ENCODE data around the gene SSU72.
"Not testable (repeated sequence)": the region's sequence is repeated elsewhere in the genome, so short reads cannot be mapped to it uniquely, and the experiment has no call there.

The SSU72 gene

DNA sequence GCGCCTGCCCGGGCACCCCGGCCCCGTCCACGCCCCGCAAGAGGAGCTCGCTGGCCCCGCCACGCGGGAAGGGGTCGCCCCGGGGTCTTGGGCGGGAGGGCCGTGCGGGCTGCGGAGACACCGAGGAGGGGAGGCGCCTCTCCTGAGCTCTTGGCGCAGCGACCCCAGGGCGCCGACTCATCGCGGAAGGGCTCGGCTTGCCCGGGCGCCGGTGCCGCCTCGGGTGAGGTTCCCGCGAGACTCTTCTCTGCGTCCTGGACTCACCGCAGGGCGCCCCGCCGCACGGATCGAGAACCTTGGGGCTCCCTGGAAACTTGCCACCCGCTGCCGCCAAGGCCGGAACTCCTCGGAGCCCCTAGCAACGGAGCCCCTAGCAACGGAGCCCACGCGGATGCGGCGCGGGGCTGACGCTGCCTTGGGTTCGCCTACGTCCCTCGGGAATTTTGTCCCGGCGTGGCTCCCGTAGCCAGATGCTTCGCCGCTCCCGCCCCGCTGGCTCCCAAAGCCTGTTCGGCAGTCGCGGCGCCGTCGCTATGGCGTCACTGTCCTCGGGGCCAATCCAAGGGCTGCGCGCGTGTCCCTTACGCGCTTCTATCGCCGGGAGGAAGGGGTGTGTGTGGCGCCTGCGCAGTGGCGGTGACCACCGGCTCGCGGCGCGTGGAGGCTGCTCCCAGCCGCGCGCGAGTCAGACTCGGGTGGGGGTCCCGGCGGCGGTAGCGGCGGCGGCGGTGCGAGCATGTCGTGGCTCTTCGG lies 63.0 kb downstream of the SSU72 start, which contains the start of gene ATAD3A:
TSS of gene ATAD3A (plus strand) at position 630 of the 753 bp plus-strand sequence. CDS start at position 737, 107 bp downstream.
- H4K20me1 ChIP-seq = peaks cover 0 to 35% (median 22%) of the 10 kb centered on the region in 11 experiments; a peak in 17 of 22 replicates
- TF ChIP-seq Cebpa-rat (IDR thresholded peaks at IDR 0.05) = no peak
- H3K4me3 ChIP-seq = peak within 1 kb of the TSS; percentile 66 to 89 (median 76)
- no peaks in the 10 kb centered on the region for H3K9me3 ChIP-seq (replicated peaks in 1 of 11)
- H3K4me2 ChIP-seq = peak within 1 kb of the TSS; percentile 74 to 98 (median 91)
- peak within 1 kb of the TSS; percentile 86 to 93 (median 91) for H3K9ac ChIP-seq
- H3K36me3 ChIP-seq = peaks cover 7 to 20% (median 18%) of the 10 kb centered on the region in 11 experiments
- peaks cover 32 to 53% (median 46%) of the 10 kb centered on the region in 10 experiments for H3K4me1 ChIP-seq
- no peaks in the 10 kb centered on the region for H3K27me3 ChIP-seq
- peak within 1 kb of the TSS; percentile 77 to 93 (median 90) for H3K27ac ChIP-seq

DNA sequence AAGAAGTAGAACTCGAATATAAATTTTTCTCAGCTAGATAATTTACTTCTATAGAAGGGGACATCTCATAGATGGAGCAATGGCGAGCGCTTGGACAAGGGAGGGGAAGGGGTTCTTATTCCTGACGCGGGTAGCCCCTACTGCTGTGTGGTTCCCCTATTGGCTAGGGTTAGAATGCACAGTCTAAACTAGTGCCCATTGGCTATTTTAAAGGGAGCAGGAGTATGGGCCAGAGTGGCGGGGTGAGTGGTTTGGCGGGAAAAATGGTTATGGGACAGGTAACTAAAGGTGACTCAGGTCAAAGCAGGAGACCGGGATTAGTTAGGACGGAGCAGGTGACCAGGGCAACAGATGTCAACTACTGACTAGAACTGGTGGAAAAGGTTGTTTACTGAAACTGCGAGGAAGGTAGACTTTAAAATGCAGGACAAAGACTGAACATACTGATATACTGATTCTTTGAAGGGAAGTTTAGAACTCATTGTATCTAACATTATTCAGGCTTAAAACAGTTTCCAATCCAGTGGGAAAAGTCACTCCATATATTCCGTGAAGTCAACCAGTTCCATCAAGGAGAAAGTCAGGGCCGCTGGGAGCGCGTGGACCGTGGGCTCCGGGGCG lies 63.6 kb downstream of the SSU72 start:
- no peak for TF ChIP-seq Cebpa-rat (IDR thresholded peaks at IDR 0.05)
- peak overlapping the region; percentile 72 to 98 (median 91) for H3K4me2 ChIP-seq
- peak overlapping the region; percentile 86 to 93 (median 91) for H3K9ac ChIP-seq
- H3K4me1 ChIP-seq = peaks cover 38 to 59% (median 50%) of the 10 kb centered on the region in 10 experiments
- peaks cover 0 to 29% (median 17%) of the 10 kb centered on the region in 11 experiments; a peak in 17 of 22 replicates for H4K20me1 ChIP-seq
- peak overlapping the region; percentile 66 to 89 (median 76) for H3K4me3 ChIP-seq
- peak overlapping the region; percentile 77 to 93 (median 90) for H3K27ac ChIP-seq
- H3K9me3 ChIP-seq (replicated peaks in 1 of 11) = no peaks in the 10 kb centered on the region
- no peaks in the 10 kb centered on the region for H3K27me3 ChIP-seq
- peaks cover 0 to 13% (median 11%) of the 10 kb centered on the region in 11 experiments; a peak in 18 of 22 replicates for H3K36me3 ChIP-seq

DNA sequence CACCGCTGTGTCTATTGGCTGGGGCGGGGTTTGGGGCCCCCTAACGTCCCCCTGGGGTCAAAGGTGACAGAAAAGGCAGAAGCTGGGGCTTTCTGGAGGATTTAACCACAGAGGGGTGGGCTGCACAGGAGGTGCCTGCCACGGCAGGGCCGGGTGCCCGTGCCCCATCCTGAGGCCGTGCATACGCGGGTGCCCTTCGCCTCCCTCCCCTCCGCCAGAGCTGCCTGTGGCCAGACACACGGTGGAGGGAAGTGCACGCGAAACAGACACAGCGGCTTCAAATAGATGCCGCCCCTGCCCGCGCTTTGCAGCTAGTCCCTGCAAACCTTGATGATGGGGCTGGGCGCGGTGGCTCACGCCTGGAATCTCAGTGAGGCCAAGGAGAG lies 65.2 kb downstream of the SSU72 start:
- Histone ChIP-seq H3K4me2 (peak overlapping the region; percentile 9 to 56 (median 40); a peak in 14 of 22 replicates), H3K4me1 (peaks cover 38 to 61% (median 52%) of the 10 kb centered on the region in 10 experiments), H4K20me1 (peaks cover 0 to 14% (median 3%) of the 10 kb centered on the region in 11 experiments; a peak in 10 of 22 replicates)
- H3K27ac ChIP-seq; H3K27me3 ChIP-seq; H3K4me3 ChIP-seq; H3K36me3 ChIP-seq; H3K9ac ChIP-seq; H3K9me3 ChIP-seq (replicated peaks in 1 of 11): not testable (repeated sequence)

DNA sequence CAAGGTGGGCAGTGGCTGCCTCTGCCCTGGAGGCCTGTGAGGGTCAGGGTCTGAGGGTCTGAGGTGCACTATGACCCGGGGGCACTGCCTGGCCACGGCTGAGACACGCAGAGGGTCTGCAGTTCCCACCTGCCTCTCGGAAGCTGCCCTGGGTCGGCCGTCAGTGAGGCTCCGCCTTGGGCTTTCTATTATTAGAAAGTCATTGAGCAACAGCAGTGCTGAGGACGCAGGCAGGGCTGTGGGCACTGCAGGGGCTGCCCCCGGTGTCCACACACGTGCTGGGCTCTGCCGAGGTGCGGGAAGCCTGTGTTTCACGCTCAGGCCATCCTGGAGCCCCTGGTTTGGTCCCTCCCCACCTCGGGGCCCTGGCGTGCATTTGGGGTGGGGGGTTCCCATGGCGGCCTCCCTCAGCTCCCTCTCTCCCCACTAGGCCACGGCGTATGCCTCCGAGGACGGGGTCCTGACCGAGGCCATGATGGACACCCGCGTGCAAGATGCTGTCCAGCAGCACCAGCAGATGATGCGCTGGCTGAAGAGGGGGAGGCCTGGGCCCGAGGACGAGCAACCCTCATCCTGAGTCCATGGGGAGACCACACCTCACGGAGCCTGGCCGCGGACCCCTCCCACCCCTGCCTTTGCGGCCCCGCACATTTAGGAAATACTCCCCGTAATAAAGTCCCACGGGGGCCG lies 65.7 kb downstream of the SSU72 start:
- not testable (repeated sequence) for H3K36me3 ChIP-seq; H4K20me1 ChIP-seq; H3K9me3 ChIP-seq (replicated peaks in 1 of 11); H3K27me3 ChIP-seq; H3K4me3 ChIP-seq
- 0 out of 22 replicates have a peak overlapping the region, but pooled peaks of 1 of the 11 experiments have one; percentile 26 for H3K9ac ChIP-seq
- H3K27ac ChIP-seq = peak overlapping the region in 4 of 11 experiments; percentile 8 to 32 (median 24); a peak in 2 of 22 replicates
- H3K4me2 ChIP-seq = peak overlapping the region in 10 of 11 experiments; percentile 9 to 56 (median 40); a peak in 14 of 22 replicates
- H3K4me1 ChIP-seq = peaks cover 33 to 61% (median 52%) of the 10 kb centered on the region in 10 experiments

DNA sequence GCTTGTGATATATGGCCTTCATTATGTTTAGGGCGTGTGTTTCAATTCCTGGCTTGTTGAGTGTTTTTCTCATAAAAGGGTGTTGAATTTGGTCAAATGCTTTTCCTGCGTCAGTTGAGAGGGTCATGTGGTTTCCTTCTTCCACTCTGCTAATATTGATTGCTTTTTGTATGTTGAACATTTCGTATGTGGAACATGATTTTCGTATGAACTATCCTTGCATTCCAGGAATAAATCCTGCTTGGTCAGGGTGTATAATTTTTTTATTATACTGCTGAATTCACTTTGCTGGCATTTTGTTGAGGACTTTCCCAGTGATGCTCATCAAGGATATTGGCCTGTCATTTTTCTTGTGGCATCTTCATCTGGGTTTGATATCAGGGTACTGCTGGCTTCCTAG lies 67.4 kb downstream of the SSU72 start:
- H3K36me3 ChIP-seq = no peaks in the 10 kb centered on the region
- no peaks in the 10 kb centered on the region for H3K27me3 ChIP-seq
- no peak overlapping the region for H3K9ac ChIP-seq

DNA sequence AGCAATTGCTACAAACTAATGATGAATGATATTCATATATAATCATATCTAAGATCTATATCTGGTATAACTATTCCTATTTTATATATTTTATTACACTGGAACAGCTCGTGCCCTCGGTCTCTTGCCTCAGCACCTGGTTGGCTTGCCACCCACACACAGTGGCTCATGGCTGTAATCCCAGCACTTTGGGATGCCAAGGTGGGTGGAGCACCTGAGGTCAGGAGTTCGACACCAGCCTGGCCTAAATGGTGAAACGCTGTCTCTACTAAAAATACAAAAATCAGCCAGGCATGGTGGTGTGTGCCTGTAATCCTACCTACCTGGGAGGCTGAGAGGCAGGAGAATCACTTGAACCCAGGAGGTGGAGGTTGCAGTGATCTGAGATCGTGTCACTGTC lies 68.9 kb downstream of the SSU72 start:
- not testable (repeated sequence) for H4K20me1 ChIP-seq; H3K4me3 ChIP-seq; H3K36me3 ChIP-seq; H3K27me3 ChIP-seq; H3K9me3 ChIP-seq (replicated peaks in 1 of 11)
- Histone ChIP-seq H3K4me2 (peak overlapping the region; percentile 41 to 75 (median 59)), H3K4me1 (peaks cover 22 to 68% (median 53%) of the 10 kb centered on the region in 10 experiments), H3K27ac (peak overlapping the region in 10 of 11 experiments; percentile 25 to 80 (median 68); a peak in 17 of 22 replicates), H3K9ac (peak overlapping the region; percentile 18 to 68 (median 52); a peak in 19 of 22 replicates)

More for the DNA sequence above, 67.4 kb downstream of the SSU72 start:
- Histone ChIP-seq H4K20me1 (no peaks in the 10 kb centered on the region), H3K4me2 (no peak overlapping the region), H3K4me3 (no peak overlapping the region), H3K4me1 (peaks cover 26 to 69% (median 56%) of the 10 kb centered on the region in 10 experiments), H3K27ac (no peak overlapping the region), H3K9me3 (replicated peaks in 1 of 11) (no peaks in the 10 kb centered on the region)
- no peak for TF ChIP-seq Cebpa-rat (IDR thresholded peaks at IDR 0.05)

DNA sequence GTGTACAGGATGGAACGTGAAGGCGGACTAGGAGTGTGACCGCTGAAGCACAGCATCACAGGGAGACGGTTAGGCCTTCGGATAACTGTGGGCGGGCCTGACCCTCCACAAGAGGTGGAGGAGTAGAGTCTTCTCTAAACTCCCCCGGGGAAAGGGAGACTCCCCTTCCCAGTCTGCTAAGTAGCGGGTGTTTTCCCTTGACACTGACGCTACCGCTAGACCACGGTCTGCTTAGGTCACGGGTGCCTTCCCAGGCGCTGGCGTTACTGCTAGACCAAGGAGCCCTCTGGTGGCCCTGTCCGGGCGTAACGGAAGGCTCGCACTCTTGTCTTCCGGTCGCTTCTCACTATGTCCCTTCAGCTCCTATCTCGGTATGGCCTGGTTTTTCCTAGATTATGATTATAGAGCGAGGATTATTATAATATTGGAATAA lies 69.3 kb downstream of the SSU72 start:
- Histone ChIP-seq H3K4me1 (peaks cover 18 to 63% (median 48%) of the 10 kb centered on the region in 10 experiments), H3K9ac (peak overlapping the region; percentile 34 to 73 (median 57); a peak in 16 of 22 replicates), H3K27ac (peak overlapping the region; percentile 54 to 80 (median 68); a peak in 19 of 22 replicates), H3K4me3 (peak overlapping the region in 6 of 10 experiments; percentile 29 to 56 (median 41); a peak in 7 of 20 replicates), H3K4me2 (peak overlapping the region; percentile 59 to 77 (median 68))
- not testable (repeated sequence) for H3K27me3 ChIP-seq; H3K9me3 ChIP-seq (replicated peaks in 1 of 11); H3K36me3 ChIP-seq; H4K20me1 ChIP-seq

DNA sequence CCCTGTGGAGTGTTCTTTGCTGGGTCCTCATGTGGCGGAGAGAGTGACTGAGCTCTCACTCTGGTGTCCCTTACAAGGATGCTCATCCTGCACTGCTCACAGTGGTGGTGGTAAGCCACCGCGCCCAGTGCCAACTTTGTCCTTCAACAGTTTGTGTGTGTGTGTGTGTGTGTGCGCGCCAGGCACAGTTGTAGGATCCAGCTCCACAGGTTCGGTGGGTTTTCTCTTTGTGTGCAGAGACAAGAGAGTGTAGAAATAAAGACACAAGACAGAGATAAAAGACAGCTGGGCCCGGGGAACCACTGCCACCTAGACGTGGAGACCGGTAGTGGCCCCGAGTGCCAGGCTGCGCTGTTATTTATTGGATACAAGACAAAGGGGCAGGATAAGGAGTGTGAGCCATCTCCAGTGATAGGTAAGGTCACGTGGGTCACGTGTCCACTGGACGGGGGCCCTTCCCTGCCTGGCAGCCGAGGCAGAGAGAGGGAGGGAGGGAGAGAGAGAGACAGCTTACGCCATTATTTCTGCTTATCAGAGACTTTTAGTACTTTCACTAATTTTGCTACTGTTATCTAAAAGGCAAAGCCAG lies 69.8 kb downstream of the SSU72 start:
- H3K9me3 ChIP-seq (replicated peaks in 1 of 11); H4K20me1 ChIP-seq; H3K27me3 ChIP-seq; H3K36me3 ChIP-seq: not testable (repeated sequence)
- peak overlapping the region; percentile 59 to 77 (median 68) for H3K4me2 ChIP-seq
- H3K4me3 ChIP-seq = peak overlapping the region in 6 of 10 experiments; percentile 29 to 56 (median 41); a peak in 7 of 20 replicates
- H3K9ac ChIP-seq = peak overlapping the region; percentile 33 to 73 (median 55); a peak in 16 of 22 replicates
- H3K27ac ChIP-seq = peak overlapping the region; percentile 54 to 80 (median 68); a peak in 19 of 22 replicates
- H3K4me1 ChIP-seq = peaks cover 16 to 58% (median 45%) of the 10 kb centered on the region in 10 experiments

DNA sequence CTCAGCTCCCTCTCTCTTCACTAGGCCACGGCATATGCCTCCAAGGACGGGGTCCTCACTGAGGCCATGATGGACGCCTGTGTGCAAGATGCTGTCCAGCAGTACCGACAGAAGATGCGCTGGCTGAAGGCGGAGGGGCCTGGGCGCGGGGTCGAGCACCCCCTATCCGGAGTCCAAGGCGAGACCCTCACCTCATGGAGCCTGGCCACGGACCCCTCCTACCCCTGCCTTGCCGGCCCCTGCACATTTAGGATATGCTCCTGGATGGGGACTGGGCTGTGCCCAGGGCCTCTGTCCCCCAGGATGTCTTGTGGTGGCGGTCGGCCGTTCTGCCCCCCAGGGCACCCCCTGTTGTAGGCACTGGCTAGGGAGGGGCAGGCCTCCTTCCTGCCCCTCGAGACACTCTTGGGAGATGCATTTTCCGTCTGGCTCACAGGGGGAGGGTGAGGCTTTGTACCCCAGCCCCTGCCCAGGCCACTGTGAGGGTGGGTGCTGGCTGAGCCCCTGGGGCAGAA lies 79.1 kb downstream of the SSU72 start:
- Histone ChIP-seq H3K36me3 (peaks cover 44 to 59% (median 57%) of the 10 kb centered on the region in 11 experiments), H3K9me3 (replicated peaks in 1 of 11) (peaks cover 0 to 24% (median 10%) of the 10 kb centered on the region in 11 experiments; a peak in 14 of 22 replicates), H4K20me1 (peaks cover 0 to 53% (median 14%) of the 10 kb centered on the region in 11 experiments; a peak in 11 of 22 replicates)
- H3K27ac ChIP-seq, H3K9ac ChIP-seq, H3K4me1 ChIP-seq, H3K27me3 ChIP-seq, H3K4me3 ChIP-seq, H3K4me2 ChIP-seq: not testable (repeated sequence)

DNA sequence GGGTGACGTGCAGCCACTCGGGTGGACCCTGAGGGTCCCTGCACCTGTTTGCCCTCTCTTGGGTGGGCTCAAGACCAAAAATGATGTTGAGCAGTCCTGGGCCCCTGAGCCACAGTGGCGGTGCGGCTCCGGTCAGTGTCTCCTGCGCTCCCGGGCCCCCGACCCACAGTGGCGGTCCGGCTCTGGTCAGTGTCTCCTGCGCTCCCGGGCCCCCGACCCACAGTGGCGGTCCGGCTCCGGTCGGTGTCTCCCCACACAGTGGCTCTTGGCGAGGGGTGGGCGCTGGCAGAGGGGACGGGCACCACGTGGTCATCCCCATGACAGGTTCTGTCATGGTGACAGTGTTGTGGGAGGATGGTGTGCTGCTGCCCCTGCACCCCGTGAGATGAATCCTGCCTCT lies 80.4 kb downstream of the SSU72 start:
- not testable (repeated sequence) for H3K27me3 ChIP-seq, H3K4me2 ChIP-seq, H3K4me3 ChIP-seq, H3K27ac ChIP-seq, H3K9ac ChIP-seq, H3K4me1 ChIP-seq
- Histone ChIP-seq H3K9me3 (replicated peaks in 1 of 11) (peaks cover 0 to 24% (median 10%) of the 10 kb centered on the region in 11 experiments; a peak in 14 of 22 replicates), H3K36me3 (peaks cover 55 to 71% (median 70%) of the 10 kb centered on the region in 11 experiments), H4K20me1 (peaks cover 0 to 64% (median 15%) of the 10 kb centered on the region in 11 experiments; a peak in 12 of 22 replicates)
